Karpas-422 (cell line): ENCODE measurements around the gene SNX27. TPM values are rescaled to one million over a fixed set of nuclear protein-coding genes. Genes with fewer than 3 reads are reported as not detected.
"Not testable (repeated sequence)": the region's sequence is repeated elsewhere in the genome, so short reads cannot be mapped to it uniquely, and the experiment has no call there.

ENCODE experiments used
- DNase-seq: peaks from one replicate; pipeline ENCODE4 v3.0.0-alpha.2; 2015
- H2AFZ ChIP-seq: fragments of 200-600 bp; sonication (generic); 2 replicates; pipeline ENCODE4 v1.6.1; 2014; ENCODE audit warnings: antibody characterized with exemption, low read length, mixed read lengths
- H3K27ac ChIP-seq: fragments of 200-600 bp; sonication (generic); 2 replicates; pipeline ENCODE4 v1.5.1; 2014; ENCODE audit warnings: mild to moderate bottlenecking, low read length, moderate library complexity
- H3K27me3 ChIP-seq: fragments of 200-600 bp; sonication (generic); 2 replicates; pipeline ENCODE4 v1.6.1; 2014; ENCODE audit warnings: low read length, mixed read lengths
- H3K36me3 ChIP-seq: fragments of 200-600 bp; sonication (generic); 2 replicates; pipeline ENCODE4 v1.6.1; 2014; ENCODE audit warnings: low read length, mixed read lengths; ENCODE audit not compliant: insufficient read depth
- H3K4me1 ChIP-seq: fragments of 200-600 bp; sonication (generic); 2 replicates; pipeline ENCODE4 v1.6.1; 2014; ENCODE audit warnings: mild to moderate bottlenecking, low read length, mixed read lengths
- H3K4me2 ChIP-seq: fragments of 200-600 bp; sonication (generic); 2 replicates; pipeline ENCODE4 v1.6.1; 2014; ENCODE audit warnings: low read length, low read depth, mild to moderate bottlenecking; ENCODE audit not compliant: poor library complexity, severe bottlenecking
- H3K4me3 ChIP-seq: fragments of 200-600 bp; sonication (generic); 2 replicates; pipeline ENCODE4 v1.5.1; 2014; ENCODE audit warnings: mild to moderate bottlenecking, antibody characterized with exemption, low read length, mixed read lengths
- H3K79me2 ChIP-seq: fragments of 200-600 bp; sonication (generic); 2 replicates; pipeline ENCODE4 v1.6.1; 2014; ENCODE audit warnings: mild to moderate bottlenecking, low read length, mixed read lengths
- H3K9ac ChIP-seq: fragments of 200-600 bp; sonication (generic); 2 replicates; pipeline ENCODE4 v1.6.0; 2014; ENCODE audit warnings: low read length
- H3K9me2 ChIP-seq: fragments of 200-600 bp; sonication (generic), shearing (Covaris generic); replicated peaks from 2 replicates; pipeline ENCODE4 v1.6.0; 2014; ENCODE audit warnings: mild to moderate bottlenecking, low read length, moderate library complexity; ENCODE audit not compliant: insufficient read depth
- H3K9me3 ChIP-seq: fragments of 300-700, 200-600 bp; sonication (generic); 2 replicates; pipeline ENCODE4 v1.6.1; 2014; ENCODE audit warnings: low read length, mixed read lengths
- H4K20me1 ChIP-seq: fragments of 200-600 bp; sonication (generic); 2 replicates; pipeline ENCODE4 v1.6.1; 2014; ENCODE audit warnings: mild to moderate bottlenecking, antibody characterized with exemption, low read length, low read depth; ENCODE audit not compliant: insufficient read depth
- total RNA-seq: library from RNA; depleted of rRNA; stranded (reverse); fragments of >200 nt; shearing (Covaris generic); gene quantifications from 2 replicates; pipeline ENCODE4 v1.2.3, GENCODE V29; 2014; ENCODE audit warnings: low replicate concordance

Gene SNX27
- total RNA-seq, 1 experiment from 2014 or later = 40.4 TPM

DNA sequence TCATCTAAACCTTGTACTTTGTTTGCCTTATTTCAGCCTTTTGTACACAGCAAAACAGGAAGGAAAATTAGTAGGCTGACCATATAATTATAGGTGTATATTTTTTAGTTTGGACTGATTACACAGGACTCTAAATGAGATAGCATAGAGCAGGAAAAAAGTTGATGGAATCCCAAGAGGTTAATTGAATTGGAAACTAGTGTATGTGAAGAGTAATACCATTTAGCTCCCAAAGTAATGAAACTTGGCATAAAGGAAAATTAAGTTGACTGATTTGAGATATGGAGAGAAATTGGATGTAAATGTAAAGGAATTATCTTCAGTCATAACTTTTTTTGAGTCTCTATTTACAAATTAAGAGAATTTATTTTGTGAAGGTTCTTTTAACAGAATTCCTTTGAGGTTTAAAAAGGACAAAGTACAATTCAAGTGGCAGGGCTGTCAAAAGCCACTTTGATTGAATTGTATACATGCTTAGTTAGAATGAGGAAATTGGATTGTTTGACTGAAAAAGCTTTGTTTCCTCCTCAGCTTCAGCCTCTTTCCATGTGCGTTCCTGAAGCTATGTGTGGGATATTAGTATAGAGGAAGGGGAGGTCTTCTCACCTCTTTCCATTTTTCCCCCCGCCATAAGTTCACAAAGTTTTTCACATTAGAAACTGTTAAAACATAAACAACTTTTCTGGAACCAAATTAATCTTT, 26.4 kb downstream of the SNX27 start:
- DNase-seq = no peak
- no peak overlapping the region for H3K27ac ChIP-seq
- H3K9me2 ChIP-seq = no peaks in the 10 kb centered on the region

DNA sequence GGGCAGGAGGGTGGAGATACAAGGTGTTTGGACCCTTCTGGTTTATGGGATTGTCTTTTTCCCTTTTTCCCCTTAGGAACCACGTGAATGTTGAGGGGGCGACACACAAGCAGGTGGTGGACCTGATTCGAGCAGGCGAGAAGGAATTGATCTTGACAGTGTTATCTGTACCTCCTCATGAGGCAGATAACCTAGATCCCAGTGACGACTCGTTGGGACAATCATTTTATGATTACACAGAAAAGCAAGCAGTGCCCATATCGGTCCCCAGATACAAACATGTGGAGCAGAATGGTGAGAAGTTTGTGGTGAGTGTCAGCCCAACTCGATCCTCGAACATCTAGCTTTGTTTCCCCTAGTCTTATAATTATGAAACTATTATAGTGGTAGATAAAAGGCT, 27.0 kb downstream of the SNX27 start:
- Histone ChIP-seq H3K36me3 (peaks cover 13% of the 10 kb centered on the region), H3K9me3 (no peaks in the 10 kb centered on the region), H3K4me1 (peaks cover 14% of the 10 kb centered on the region), H2AFZ (no peak overlapping the region), H3K79me2 (peaks cover 86% of the 10 kb centered on the region), H3K4me3 (no peak overlapping the region), H3K27me3 (no peaks in the 10 kb centered on the region), H4K20me1 (no peaks in the 10 kb centered on the region), H3K27ac (no peak overlapping the region), H3K4me2 (no peak overlapping the region), H3K9ac (no peak overlapping the region), H3K9me2 (no peaks in the 10 kb centered on the region)
- no peak for DNase-seq

More for the DNA sequence above, 26.4 kb downstream of the SNX27 start:
- H3K36me3 ChIP-seq = peaks cover 13% of the 10 kb centered on the region
- no peaks in the 10 kb centered on the region for H3K27me3 ChIP-seq
- H3K9me3 ChIP-seq = no peaks in the 10 kb centered on the region
- H4K20me1 ChIP-seq = no peaks in the 10 kb centered on the region
- H3K4me1 ChIP-seq = peaks cover 14% of the 10 kb centered on the region
- H3K9ac ChIP-seq = no peak overlapping the region
- H3K79me2 ChIP-seq = peaks cover 86% of the 10 kb centered on the region
- no peak overlapping the region for H3K4me2 ChIP-seq
- no peak overlapping the region for H3K4me3 ChIP-seq
- no peak overlapping the region for H2AFZ ChIP-seq

DNA sequence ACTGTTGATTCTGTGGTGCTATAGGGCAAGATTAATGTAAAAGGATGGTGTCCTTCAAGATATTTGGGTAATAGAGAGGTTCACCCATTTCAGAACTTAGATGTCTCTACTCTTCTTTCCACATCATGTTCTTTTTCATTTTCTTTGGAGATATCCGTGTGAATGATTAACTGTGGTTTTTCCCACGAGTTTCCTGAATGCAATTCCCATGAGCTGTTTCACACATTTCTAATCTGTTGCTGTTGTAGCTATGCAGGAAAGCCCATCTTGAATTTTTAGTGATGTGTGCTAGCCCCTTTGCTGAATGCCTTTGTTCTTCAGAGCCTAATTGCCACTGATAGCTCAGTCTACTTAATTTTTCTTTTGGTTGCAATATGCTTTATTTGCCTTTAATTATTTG, 27.6 kb downstream of the SNX27 start:
- no peak overlapping the region for H3K9ac ChIP-seq
- DNase-seq = no peak
- no peak overlapping the region for H2AFZ ChIP-seq
- no peak overlapping the region for H3K4me3 ChIP-seq
- H3K27ac ChIP-seq = no peak overlapping the region
- no peaks in the 10 kb centered on the region for H4K20me1 ChIP-seq
- no peak overlapping the region for H3K4me2 ChIP-seq
- no peaks in the 10 kb centered on the region for H3K27me3 ChIP-seq
- H3K36me3 ChIP-seq = peaks cover 13% of the 10 kb centered on the region
- H3K9me3 ChIP-seq = no peaks in the 10 kb centered on the region
- peaks cover 86% of the 10 kb centered on the region for H3K79me2 ChIP-seq
- H3K4me1 ChIP-seq = peaks cover 14% of the 10 kb centered on the region
- H3K9me2 ChIP-seq = no peaks in the 10 kb centered on the region

DNA sequence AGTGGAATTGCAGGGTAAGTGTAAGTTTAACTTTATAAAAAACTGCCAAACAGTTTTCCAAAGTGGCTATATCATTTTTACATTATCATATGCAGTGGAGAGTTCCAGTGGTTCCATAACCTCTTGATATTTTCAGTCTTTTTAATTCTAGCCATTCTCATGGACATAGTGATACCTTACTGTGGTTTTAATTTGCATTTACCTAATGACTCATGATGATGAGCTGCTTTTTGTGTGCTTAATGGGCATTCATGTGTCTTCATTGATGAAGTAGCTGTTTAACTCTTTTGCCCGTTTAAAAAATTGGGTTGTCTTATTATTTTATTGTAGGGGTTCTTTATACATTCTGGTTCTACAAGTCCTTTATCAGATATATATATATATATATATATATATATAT, 29.4 kb downstream of the SNX27 start:
- H3K36me3 ChIP-seq = peaks cover 13% of the 10 kb centered on the region
- no peak overlapping the region for H3K27ac ChIP-seq
- peaks cover 84% of the 10 kb centered on the region for H3K79me2 ChIP-seq
- DNase-seq = no peak
- no peaks in the 10 kb centered on the region for H3K9me3 ChIP-seq
- H3K4me1 ChIP-seq = no peaks in the 10 kb centered on the region
- no peak overlapping the region for H3K4me2 ChIP-seq
- H3K4me3 ChIP-seq = no peak overlapping the region
- H2AFZ ChIP-seq = no peak overlapping the region
- H4K20me1 ChIP-seq = no peaks in the 10 kb centered on the region
- H3K27me3 ChIP-seq = no peaks in the 10 kb centered on the region
- no peak overlapping the region for H3K9ac ChIP-seq
- no peaks in the 10 kb centered on the region for H3K9me2 ChIP-seq

DNA sequence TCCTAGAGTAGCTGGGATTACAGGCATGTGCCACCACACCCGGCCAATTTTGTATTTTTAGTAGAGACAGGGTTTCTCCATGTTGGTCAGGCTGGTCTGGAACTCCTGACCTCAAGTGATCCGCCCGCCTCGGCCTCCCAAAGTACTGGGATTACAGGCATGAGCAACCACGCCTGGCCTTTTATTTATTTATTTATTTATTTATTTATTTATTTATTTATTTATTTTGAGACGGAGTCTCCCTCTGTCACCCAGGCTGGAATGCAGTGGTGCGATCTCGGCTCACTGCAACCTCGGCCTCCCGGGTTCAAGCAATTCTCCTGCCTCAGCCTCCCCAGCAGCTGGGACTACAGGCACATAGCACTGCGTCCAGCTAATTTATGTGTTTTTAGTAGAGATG, 31.2 kb downstream of the SNX27 start:
- Histone ChIP-seq H3K79me2 (peaks cover 74% of the 10 kb centered on the region), H3K36me3 (peaks cover 13% of the 10 kb centered on the region)
- H3K9me2 ChIP-seq, H3K4me2 ChIP-seq, H3K27ac ChIP-seq, H3K4me1 ChIP-seq, H3K27me3 ChIP-seq, H2AFZ ChIP-seq, H3K9me3 ChIP-seq, DNase-seq, H3K4me3 ChIP-seq, H4K20me1 ChIP-seq, H3K9ac ChIP-seq: not testable (repeated sequence)

DNA sequence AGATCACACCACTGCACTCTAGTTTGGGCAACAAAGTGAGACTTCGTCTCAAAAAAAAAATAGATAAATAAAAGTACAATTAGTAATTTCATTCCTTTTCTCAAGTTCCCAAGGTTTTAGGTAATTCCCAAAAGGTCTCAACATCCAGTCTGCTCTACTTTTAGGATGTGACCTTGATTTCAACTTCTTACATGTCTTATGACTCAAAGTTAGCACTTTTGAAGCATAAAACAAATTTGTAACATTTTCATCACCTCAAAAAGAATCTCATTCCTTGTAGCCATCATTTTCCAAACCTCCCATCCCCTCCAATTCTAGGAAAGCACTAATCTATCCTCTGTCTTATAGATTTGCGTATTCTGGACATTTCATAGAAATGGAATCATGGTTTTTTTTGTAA, 32.2 kb downstream of the SNX27 start:
- Histone ChIP-seq H3K4me3 (no peak overlapping the region), H3K9me2 (no peaks in the 10 kb centered on the region), H3K27me3 (no peaks in the 10 kb centered on the region), H3K4me2 (no peak overlapping the region), H4K20me1 (no peaks in the 10 kb centered on the region), H2AFZ (no peak overlapping the region), H3K79me2 (peaks cover 70% of the 10 kb centered on the region), H3K27ac (no peak overlapping the region), H3K36me3 (peaks cover 12% of the 10 kb centered on the region), H3K4me1 (no peaks in the 10 kb centered on the region), H3K9ac (no peak overlapping the region), H3K9me3 (no peaks in the 10 kb centered on the region)
- no peak for DNase-seq

DNA sequence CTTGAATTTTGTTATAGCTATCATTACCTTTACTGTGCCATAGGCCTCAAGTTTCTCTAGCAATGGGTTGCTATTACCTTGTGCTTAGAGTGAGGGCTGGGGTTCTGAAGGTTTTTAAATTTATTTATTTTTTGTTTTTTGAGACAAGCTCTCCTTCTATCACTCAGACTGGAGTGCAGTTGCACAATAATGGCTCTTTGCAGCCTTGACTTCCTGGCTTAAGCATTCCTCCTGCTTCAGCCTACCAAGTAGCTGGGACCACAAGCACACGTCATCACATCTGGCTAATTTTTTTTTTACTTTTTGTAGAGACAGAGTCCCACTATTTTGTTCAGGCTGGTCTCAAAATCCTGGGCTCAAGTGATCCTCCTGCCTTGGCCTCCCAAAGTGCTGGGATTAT, 41.5 kb downstream of the SNX27 start:
- no peak overlapping the region for H3K4me3 ChIP-seq
- H3K9me3 ChIP-seq = no peaks in the 10 kb centered on the region
- peaks cover 5% of the 10 kb centered on the region; the same call in 1 of the 2 replicates for H3K36me3 ChIP-seq
- H3K9ac ChIP-seq = no peak overlapping the region
- H3K27ac ChIP-seq = no peak overlapping the region
- H3K27me3 ChIP-seq = no peaks in the 10 kb centered on the region
- H4K20me1 ChIP-seq = no peaks in the 10 kb centered on the region
- no peaks in the 10 kb centered on the region for H3K9me2 ChIP-seq
- H3K79me2 ChIP-seq = peaks cover 49% of the 10 kb centered on the region
- H3K4me1 ChIP-seq = peaks cover 12% of the 10 kb centered on the region
- H3K4me2 ChIP-seq = no peak overlapping the region
- H2AFZ ChIP-seq = no peak overlapping the region
- no peak for DNase-seq

DNA sequence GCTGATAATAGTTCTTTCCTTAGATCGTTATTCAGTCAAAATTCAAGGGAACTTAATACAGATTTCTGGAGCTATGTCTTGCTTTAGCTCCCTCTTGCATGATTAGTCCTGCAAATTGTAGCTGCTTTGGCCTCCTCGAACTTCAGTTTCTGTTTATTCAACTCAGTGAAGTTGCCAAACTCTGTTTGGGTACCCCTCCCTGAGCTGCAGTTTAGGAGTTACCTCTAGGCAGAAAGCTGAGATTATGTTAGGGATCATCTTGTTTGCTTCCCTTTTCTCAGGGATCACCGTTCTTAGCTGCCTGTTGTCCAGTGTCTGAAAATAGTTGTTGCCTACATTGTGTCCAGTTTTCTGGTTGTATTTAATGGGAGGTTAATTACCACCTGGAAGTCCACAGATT, 43.5 kb downstream of the SNX27 start:
- no peak overlapping the region for H3K27ac ChIP-seq
- H3K9me2 ChIP-seq = no peaks in the 10 kb centered on the region
- DNase-seq = no peak
- peaks cover 15% of the 10 kb centered on the region; the same call in 1 of the 2 replicates for H3K36me3 ChIP-seq
- peaks cover 12% of the 10 kb centered on the region for H3K4me1 ChIP-seq
- no peak overlapping the region for H3K4me2 ChIP-seq
- no peak overlapping the region for H3K9ac ChIP-seq
- no peaks in the 10 kb centered on the region for H3K9me3 ChIP-seq
- no peak overlapping the region for H2AFZ ChIP-seq
- H3K4me3 ChIP-seq = no peak overlapping the region
- H4K20me1 ChIP-seq = no peaks in the 10 kb centered on the region
- H3K79me2 ChIP-seq = peaks cover 41% of the 10 kb centered on the region
- H3K27me3 ChIP-seq = no peaks in the 10 kb centered on the region
